H1 (cell line): ENCODE results near the gene DDHD1. TPM values are rescaled to one million over a fixed set of nuclear protein-coding genes. Genes with fewer than 3 reads are reported as not detected.

ENCODE experiments used
- CTCF ChIA-PET: fragments of 300-600 bp; sonication (Branson Sonifier 250); formaldehyde crosslinking; loops from one replicate; lab custom pipeline; 2021; ENCODE audit not compliant: partially characterized antibody; lab: Charles Lee
- POLR2A ChIA-PET: fragments of 300-600 bp; sonication (Branson Sonifier 250); formaldehyde crosslinking; loops from one replicate; lab custom pipeline; 2021; ENCODE audit warnings: inconsistent platforms; ENCODE audit not compliant: partially characterized antibody; lab: Charles Lee
- DNase-seq, 2 experiments: peaks; one replicate each; pipeline versions ENCODE4 v3.0.0 to v3.0.0-alpha.2; 2010 to 2022; ENCODE audit warnings: low spot score in 2 of 2, low read depth in 1 of 2, mixed read lengths in 1 of 2
- FAIRE-seq: peaks from 2 replicates; lab custom pipeline; 2011; peaks lifted over from hg19 to GRCh38; lab: Jason Lieb, UNC
- H2AFZ ChIP-seq: 2 replicates; pipeline ENCODE4 v1.8.1; 2012; ENCODE audit warnings: low read length, inconsistent platforms
- H2AK5ac ChIP-seq: 2 replicates; pipeline ENCODE4 v1.6.1; 2013; ENCODE audit warnings: low read depth, low read length
- H2BK120ac ChIP-seq: replicated peaks from 2 replicates; pipeline ENCODE3; 2013; ENCODE audit warnings: low read depth, low read length, inconsistent platforms
- H2BK12ac ChIP-seq: 2 replicates; pipeline ENCODE4 v1.6.1; 2013; ENCODE audit warnings: low read depth, low read length
- H2BK15ac ChIP-seq: 2 replicates; pipeline ENCODE4 v1.6.1; 2013; ENCODE audit warnings: low read length
- H2BK20ac ChIP-seq: 2 replicates; pipeline ENCODE4 v1.6.1; 2013; ENCODE audit warnings: low read length
- H2BK5ac ChIP-seq: 2 replicates; pipeline ENCODE4 v1.6.1; 2013; ENCODE audit warnings: low read depth, low read length
- H3K14ac ChIP-seq: 2 replicates; pipeline ENCODE4 v1.6.1; 2013; ENCODE audit warnings: inconsistent platforms; ENCODE audit not compliant: insufficient read length
- H3K18ac ChIP-seq: 2 replicates; pipeline ENCODE4 v1.6.1; 2013; ENCODE audit warnings: low read length; ENCODE audit errors: extremely low read depth
- H3K23ac ChIP-seq: 2 replicates; pipeline ENCODE4 v1.6.1; 2013; ENCODE audit warnings: inconsistent platforms; ENCODE audit not compliant: insufficient read length
- H3K23me2 ChIP-seq: 2 replicates; pipeline ENCODE4 v1.6.1; 2013; ENCODE audit warnings: low read depth, low read length
- H3K27ac ChIP-seq: 2 replicates; pipeline ENCODE4 v1.6.1; 2011; ENCODE audit warnings: low read depth, low read length, inconsistent platforms
- H3K27me3 ChIP-seq, 4 experiments: replicated peaks in 1 of 4; 1 replicate in 1 of 4; 2 replicates in 3 of 4; pipeline versions ENCODE4 v1.6.1 to v1.8.1; 2011 to 2013; ENCODE audit warnings: low read length in 3 of 4, mild to moderate bottlenecking in 3 of 4, inconsistent platforms in 2 of 4, mixed read lengths in 2 of 4, moderate library complexity in 1 of 4; ENCODE audit not compliant: control insufficient read depth in 3 of 4, insufficient read depth in 3 of 4; ENCODE audit errors: extremely low read depth in 1 of 4
- H3K36me3 ChIP-seq, 4 experiments: 2 replicates each; pipeline versions ENCODE4 v1.6.1 to v1.8.1; 2011 to 2013; ENCODE audit warnings: mild to moderate bottlenecking in 4 of 4, low read length in 3 of 4, moderate library complexity in 2 of 4, control low read depth in 1 of 4, inconsistent platforms in 1 of 4; ENCODE audit not compliant: insufficient read depth in 4 of 4, control insufficient read depth in 2 of 4
- H3K4ac ChIP-seq: replicated peaks from 2 replicates; pipeline ENCODE3; 2013; ENCODE audit warnings: low read length, low read depth, mixed read lengths, inconsistent platforms; ENCODE audit not compliant: insufficient read length
- H3K4me1 ChIP-seq, 4 experiments: replicated peaks in 1 of 4; 1 replicate in 1 of 4; 2 replicates in 3 of 4; pipeline versions ENCODE4 v1.6.1 to v1.8.1; 2011 to 2013; ENCODE audit warnings: low read length in 3 of 4, inconsistent platforms in 2 of 4, mixed read lengths in 1 of 4; ENCODE audit not compliant: insufficient read depth in 4 of 4, control insufficient read depth in 3 of 4
- H3K4me2 ChIP-seq, 2 experiments: 2 replicates each; pipeline versions ENCODE4 v1.6.1 to v1.8.1; 2011 to 2013; ENCODE audit warnings: low read depth in 2 of 2, low read length in 2 of 2, control low read depth in 1 of 2, inconsistent platforms in 1 of 2, mild to moderate bottlenecking in 1 of 2; ENCODE audit not compliant: insufficient read depth in 1 of 2
- H3K4me3 ChIP-seq, 4 experiments: fragments of 200-600, 300-600 bp in 1 of 4; sonication (generic), shearing (Covaris generic), sonication (Bioruptor Twin) in 1 of 4; 2 replicates each; pipeline versions ENCODE4 v1.5.1 to v1.8.1; 2011 to 2016; ENCODE audit warnings: low read length in 4 of 4, low read depth in 3 of 4, control low read depth in 2 of 4, inconsistent platforms in 2 of 4, mild to moderate bottlenecking in 2 of 4, mixed read lengths in 1 of 4, moderate library complexity in 1 of 4; ENCODE audit not compliant: insufficient read depth in 2 of 4; ENCODE audit errors: extremely low read depth in 1 of 4
- H3K56ac ChIP-seq: replicated peaks from 2 replicates; pipeline ENCODE3; 2013; ENCODE audit warnings: low read depth, mild to moderate bottlenecking, mixed read lengths, low read length, inconsistent platforms; ENCODE audit not compliant: insufficient read length
- H3K79me1 ChIP-seq: 2 replicates; pipeline ENCODE4 v1.6.1; 2013; ENCODE audit warnings: low read depth, low read length, control low read depth
- H3K79me2 ChIP-seq, 2 experiments: 2 replicates each; pipeline versions ENCODE4 v1.6.1 to v1.8.1; 2012 to 2013; ENCODE audit warnings: low read length in 2 of 2, mild to moderate bottlenecking in 2 of 2, inconsistent platforms in 1 of 2; ENCODE audit not compliant: insufficient read depth in 2 of 2, control insufficient read depth in 1 of 2
- H3K9ac ChIP-seq, 4 experiments: replicated peaks in 1 of 4; 1 replicate in 1 of 4; 2 replicates in 3 of 4; pipeline versions ENCODE4 v1.6.1 to v1.8.1; 2011 to 2013; ENCODE audit warnings: low read depth in 3 of 4, low read length in 3 of 4, control low read depth in 2 of 4, mild to moderate bottlenecking in 2 of 4, moderate library complexity in 2 of 4, inconsistent platforms in 1 of 4; ENCODE audit errors: extremely low read depth in 1 of 4
- H3K9me3 ChIP-seq, 2 experiments: 2 replicates each; pipeline versions ENCODE4 v1.6.1 to v1.8.1; 2012 to 2013; ENCODE audit warnings: mild to moderate bottlenecking in 2 of 2, moderate library complexity in 2 of 2, control low read depth in 1 of 2, inconsistent platforms in 1 of 2, low read depth in 1 of 2, low read length in 1 of 2, mixed read lengths in 1 of 2; ENCODE audit not compliant: insufficient read depth in 2 of 2
- H4K20me1 ChIP-seq, 2 experiments: replicated peaks in 1 of 2; 2 replicates each; pipeline versions ENCODE3 to v1.8.1; 2011 to 2013; ENCODE audit warnings: inconsistent platforms in 2 of 2, low read length in 2 of 2, mild to moderate bottlenecking in 1 of 2; ENCODE audit not compliant: insufficient read depth in 2 of 2, control insufficient read depth in 1 of 2
- H4K5ac ChIP-seq: 2 replicates; pipeline ENCODE4 v1.6.1; 2013; ENCODE audit warnings: low read length, low read depth, mixed read lengths, inconsistent platforms; ENCODE audit not compliant: insufficient read length
- H4K8ac ChIP-seq: 2 replicates; pipeline ENCODE4 v1.8.0; 2013; ENCODE audit warnings: mild to moderate bottlenecking, moderate library complexity, low read length, inconsistent platforms; ENCODE audit not compliant: insufficient read depth; ENCODE audit errors: extremely low read depth
- H4K91ac ChIP-seq: replicated peaks from 2 replicates; pipeline ENCODE3; 2013; ENCODE audit warnings: low read length, mixed read lengths, inconsistent platforms; ENCODE audit not compliant: insufficient read length
- POLR2AphosphoS5 ChIP-seq: IDR thresholded peaks from 2 replicates; pipeline ENCODE4 v1.6.1; 2011; ENCODE audit warnings: low read depth, low read length
- SUZ12 ChIP-seq: fragments of 200-600 bp; sonication (generic); IDR thresholded peaks from 2 replicates; pipeline ENCODE4 v1.6.1; 2012; ENCODE audit warnings: mild to moderate bottlenecking, inconsistent platforms, low read length, moderate library complexity, mixed read lengths
- WGBS, 2 experiments: shearing (Covaris generic) in 1 of 2; methylation state at CpG; one replicate each; pipeline versions ENCODE4 v1.1.6 to v1.1.7; 2013 to 2015; ENCODE audit warnings: low lambda C conversion rate in 2 of 2, mixed read lengths in 2 of 2, inconsistent platforms in 1 of 2, low coverage in 1 of 2, missing lambda C conversion rate in 1 of 2; ENCODE audit not compliant: insufficient replicate concordance in 2 of 2, insufficient coverage in 1 of 2, insufficient read length in 1 of 2; ENCODE audit errors: extremely low coverage in 1 of 2, missing lambda C conversion rate in 1 of 2; 5-methylcytosine and 5-hydroxymethylcytosine counted together
- polyA plus RNA-seq, 7 experiments: library from polyadenylated mRNA; depleted of rRNA in 3 of 7; stranded (reverse) in 5 of 7; unstranded in 2 of 7; fragments of >200 nt in 5 of 7; fragments of 200-250 nt in 2 of 7; gene quantifications; 1 replicate in 5 of 7; 2 replicates in 1 of 7; 4 replicates in 1 of 7; pipeline versions ENCODE4 v1.2.1 to v1.2.3, GENCODE V29; 2011 to 2013; ENCODE audit warnings: missing spikeins in 2 of 7, mixed read lengths in 2 of 7
- total RNA-seq: library from RNA; stranded (reverse); fragmentation: NEBNext Ultra II Directional; extraction: Animal tissue kit (Norgen Biotek cat#: 25700); gene quantifications from 2 replicates; pipeline ENCODE4 v1.2.1, GENCODE V29; 2021

The DDHD1 gene
- total and polyA plus RNA-seq, 2 of the 8 experiments (the other 6 are each of a cell fraction or from before 2014, with no cell fraction given), result 3.6 to 16.0 TPM

- FAIRE-seq, result no peak
- no peak overlapping the region for H3K4me2 ChIP-seq
Observed at GRCh38 chr14:53054457-53054856, 98.7 kb downstream of the DDHD1 start.

More at GRCh38 chr14:53054457-53054856, 98.7 kb downstream of the DDHD1 start:
- no peak for DNase-seq
- H2BK120ac ChIP-seq, result no peak overlapping the region
- no peak overlapping the region for H2BK12ac ChIP-seq
- WGBS, 2 experiments, result 84% methylated on average over 2 of the region's 2 CpGs; no CpG with 5 or more reads in 1 of the 2 experiments
- H2BK5ac ChIP-seq, result no peak overlapping the region
- CTCF ChIA-PET, result interaction anchor here (0.6 to 3.9 kb wide), 29 partner anchors 9 to 322 kb away, joined by 3 to 19 read pairs (median 3); no protein-coding TSS in a partner anchor
- H3K4me3 ChIP-seq, result no peak overlapping the region
- no peak overlapping the region for H2AFZ ChIP-seq
- peaks cover 0 to 2% (median 0%) of the 10 kb centered on the region in 4 experiments; a peak in 1 of 8 replicates for H3K36me3 ChIP-seq
- no peak overlapping the region for H3K56ac ChIP-seq
- no peak overlapping the region for H3K27ac ChIP-seq
- H3K23ac ChIP-seq, result no peak overlapping the region
- POLR2A ChIA-PET, result no interaction called here
- no peak overlapping the region for H3K9ac ChIP-seq
- no peaks in the 10 kb centered on the region for H3K27me3 ChIP-seq
- H3K4ac ChIP-seq, result no peak overlapping the region
- H4K8ac ChIP-seq, result no peak overlapping the region
- no peaks in the 10 kb centered on the region for H3K9me3 ChIP-seq
- H2BK20ac ChIP-seq, result no peak overlapping the region
- H4K20me1 ChIP-seq, result no peaks in the 10 kb centered on the region
- no peak overlapping the region for H3K18ac ChIP-seq
- H2BK15ac ChIP-seq, result no peak overlapping the region
- H3K14ac ChIP-seq, result peak overlapping the region; percentile 55
- no peaks in the 10 kb centered on the region for H3K79me2 ChIP-seq
- H3K23me2 ChIP-seq, result no peaks in the 10 kb centered on the region
- H3K4me1 ChIP-seq, result no peaks in the 10 kb centered on the region
- TF ChIP-seq POLR2AphosphoS5 (no peak), SUZ12 (no peak)
- H2AK5ac ChIP-seq, result no peak overlapping the region
- no peak overlapping the region for H4K5ac ChIP-seq
- H4K91ac ChIP-seq, result no peak overlapping the region
- H3K79me1 ChIP-seq, result no peaks in the 10 kb centered on the region
